ENCODE data around the gene GOLGA6C.
"Not testable (repeated sequence)": the region's sequence is repeated elsewhere in the genome, so short reads cannot be mapped to it uniquely, and the experiment has no call there.

GOLGA6C gene, protein sequence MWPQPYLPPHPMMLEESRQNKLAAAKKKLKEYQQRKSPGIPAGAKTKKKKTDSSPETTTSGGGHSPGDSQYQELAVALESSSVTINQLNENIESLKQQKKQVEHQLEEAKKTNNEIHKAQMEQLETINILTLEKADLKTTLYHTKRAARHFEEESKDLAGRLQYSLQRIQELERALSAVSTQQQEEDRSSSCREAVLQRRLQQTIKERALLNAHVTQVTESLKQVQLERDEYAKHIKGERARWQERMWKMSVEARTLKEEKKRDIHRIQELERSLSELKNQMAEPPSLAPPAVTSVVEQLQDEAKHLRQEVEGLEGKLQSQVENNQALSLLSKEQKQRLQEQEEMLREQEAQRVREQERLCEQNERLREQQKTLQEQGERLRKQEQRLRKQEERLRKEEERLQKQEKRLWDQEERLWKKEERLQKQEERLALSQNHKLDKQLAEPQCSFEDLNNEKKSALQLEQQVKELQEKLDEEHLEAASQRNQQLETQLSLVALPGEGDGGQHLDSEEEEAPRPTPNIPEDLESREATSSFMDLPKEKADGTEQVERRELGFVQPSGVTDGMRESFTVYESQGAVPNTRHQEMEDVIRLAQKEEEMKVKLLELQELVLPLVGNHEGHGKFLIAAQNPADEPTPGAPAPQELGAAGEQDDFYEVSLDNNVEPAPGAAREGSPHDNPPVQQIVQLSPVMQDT

DNA sequence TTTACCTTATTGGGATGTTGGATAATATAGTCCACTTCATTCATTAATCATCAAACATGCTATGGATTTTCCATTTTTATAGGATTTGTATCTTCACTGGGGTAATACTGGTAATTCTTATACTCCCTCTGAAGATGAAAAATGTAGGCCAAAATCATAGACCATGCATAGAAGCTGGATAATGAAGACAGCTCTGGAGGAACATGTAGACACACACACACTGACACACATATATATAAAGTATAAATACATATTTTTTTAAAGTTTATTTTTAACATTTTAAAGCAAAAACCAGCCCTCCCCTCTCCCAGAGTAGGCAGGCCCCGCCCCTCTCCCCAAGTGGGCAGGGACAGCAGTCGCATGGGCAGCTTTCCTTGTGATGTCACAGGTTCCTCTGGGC is at the start of gene GOLGA6C:
Gene GOLGA6C, plus strand, starts transcription at position 301 of the 400 bp plus-strand sequence. CDS start 265 bp downstream, outside the sequence.
- H3K4me3 ChIP-seq (ENCODE audit: low read depth, low read length); H3K27ac ChIP-seq (ENCODE audit: low read depth, low read length); H3K27me3 ChIP-seq (ENCODE audit: insufficient read depth, low read length); H3K36me3 ChIP-seq (ENCODE audit: insufficient read depth, low read length); H3K79me2 ChIP-seq (ENCODE audit: control insufficient read depth, insufficient read depth, low read length, unreplicated experiment); H2AFZ ChIP-seq (ENCODE audit: low read length, unreplicated experiment); H3K4me1 ChIP-seq (ENCODE audit: control insufficient read depth, insufficient read depth, low read length, unreplicated experiment): not testable (repeated sequence)

DNA sequence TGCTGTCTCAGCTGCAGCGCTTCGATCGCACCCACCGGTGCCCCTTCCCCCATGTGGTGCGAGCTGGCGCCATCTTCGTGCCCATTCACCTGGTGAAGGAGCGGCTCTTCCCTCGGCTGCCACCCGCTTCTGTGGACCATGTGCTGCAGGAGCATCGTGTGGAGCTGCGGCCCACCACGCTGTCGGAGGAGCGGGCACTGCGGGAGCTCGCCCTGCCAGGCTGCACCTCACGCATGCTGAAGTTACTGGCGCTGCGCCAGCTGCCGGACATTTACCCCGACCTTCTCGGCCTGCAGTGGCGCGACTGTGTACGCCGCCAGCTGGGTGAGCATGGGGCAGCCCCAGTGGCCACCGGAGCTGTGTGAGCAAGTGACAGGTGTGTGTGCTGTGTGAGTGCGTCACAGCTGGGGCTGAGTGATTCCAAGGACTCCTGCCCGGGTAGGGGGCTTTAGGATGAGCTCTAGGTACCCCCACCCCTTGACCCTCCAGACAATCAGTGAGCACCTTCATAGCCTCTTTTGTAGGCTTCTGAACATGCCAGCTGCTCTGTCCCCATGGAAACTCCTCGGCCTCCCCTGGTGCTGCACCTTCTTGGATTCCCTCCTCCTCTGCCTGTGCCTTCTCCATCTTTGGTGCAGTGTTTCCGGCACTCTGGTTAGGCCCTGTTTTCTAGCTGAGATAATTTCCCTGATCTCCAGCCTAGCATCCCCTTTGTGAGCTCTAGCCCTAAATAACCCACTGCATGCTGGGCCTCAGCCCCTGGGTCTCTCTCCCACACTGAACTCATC is 49.4 kb upstream of the GOLGA6C start:
- no peaks in the 10 kb centered on the region for H3K27me3 ChIP-seq (ENCODE audit: insufficient read depth, low read length)
- no peak overlapping the region for H3K27ac ChIP-seq (ENCODE audit: low read depth, low read length)
- H3K4me3 ChIP-seq (ENCODE audit: low read depth, low read length): no peak overlapping the region
- H3K4me1 ChIP-seq (ENCODE audit: control insufficient read depth, insufficient read depth, low read length, unreplicated experiment): peaks cover 19% of the 10 kb centered on the region
- no peak overlapping the region for H2AFZ ChIP-seq (ENCODE audit: low read length, unreplicated experiment)
- H3K36me3 ChIP-seq (ENCODE audit: insufficient read depth, low read length): peaks cover 9% of the 10 kb centered on the region; the same call in 1 of the 2 replicates
- H3K79me2 ChIP-seq (ENCODE audit: control insufficient read depth, insufficient read depth, low read length, unreplicated experiment): peaks cover 71% of the 10 kb centered on the region

DNA sequence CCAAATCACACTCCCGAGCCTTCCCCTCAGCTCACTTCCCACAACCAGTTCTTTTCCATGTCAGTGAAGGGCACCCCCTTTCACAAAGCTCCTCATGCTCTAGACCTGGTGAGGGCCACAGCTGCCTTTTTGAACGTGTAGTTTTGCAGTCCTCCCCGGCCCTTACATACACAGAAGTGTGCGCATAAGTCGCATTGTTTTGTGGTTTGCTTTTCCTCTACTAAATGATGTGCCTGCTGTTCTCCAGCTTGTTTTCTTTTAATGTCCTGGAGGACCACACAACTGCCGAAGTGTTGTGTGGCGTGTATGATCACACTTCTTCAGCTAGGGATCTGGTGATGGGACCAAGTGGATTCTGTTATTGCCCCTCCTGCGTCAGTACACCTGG is 48.9 kb upstream of the GOLGA6C start:
- Histone ChIP-seq H3K27me3 (ENCODE audit: insufficient read depth, low read length) (no peaks in the 10 kb centered on the region), H3K36me3 (ENCODE audit: insufficient read depth, low read length) (peaks cover 9% of the 10 kb centered on the region; the same call in 1 of the 2 replicates), H3K27ac (ENCODE audit: low read depth, low read length) (no peak overlapping the region), H3K4me3 (ENCODE audit: low read depth, low read length) (no peak overlapping the region), H3K79me2 (ENCODE audit: control insufficient read depth, insufficient read depth, low read length, unreplicated experiment) (peaks cover 66% of the 10 kb centered on the region), H2AFZ (ENCODE audit: low read length, unreplicated experiment) (no peak overlapping the region), H3K4me1 (ENCODE audit: control insufficient read depth, insufficient read depth, low read length, unreplicated experiment) (peaks cover 13% of the 10 kb centered on the region)

DNA sequence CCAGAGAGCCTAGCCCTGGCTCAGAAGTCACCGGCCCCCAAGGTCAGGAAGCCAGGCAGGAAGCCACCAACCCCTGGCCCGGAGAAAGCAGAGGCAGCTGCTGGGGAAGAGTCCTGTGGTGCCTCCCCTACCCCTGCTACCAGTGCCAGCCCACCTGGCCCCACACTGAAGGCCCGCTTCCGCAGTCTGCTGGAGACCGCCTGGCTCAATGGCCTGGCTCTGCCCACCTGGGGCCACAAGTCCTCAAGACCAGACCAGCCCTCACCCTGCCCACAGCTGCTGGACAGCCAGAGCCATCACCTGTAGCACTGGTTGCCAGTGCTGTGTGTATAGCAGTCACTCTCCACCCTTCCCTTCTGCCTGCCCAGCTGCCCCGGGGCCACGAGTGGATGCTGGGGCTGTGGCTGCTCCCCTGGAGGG is 47.3 kb upstream of the GOLGA6C start:
- Histone ChIP-seq H3K4me3 (ENCODE audit: low read depth, low read length) (no peak overlapping the region), H3K27ac (ENCODE audit: low read depth, low read length) (no peak overlapping the region), H2AFZ (ENCODE audit: low read length, unreplicated experiment) (no peak overlapping the region), H3K36me3 (ENCODE audit: insufficient read depth, low read length) (peaks cover 9% of the 10 kb centered on the region; the same call in 1 of the 2 replicates), H3K79me2 (ENCODE audit: control insufficient read depth, insufficient read depth, low read length, unreplicated experiment) (peaks cover 51% of the 10 kb centered on the region), H3K27me3 (ENCODE audit: insufficient read depth, low read length) (no peaks in the 10 kb centered on the region), H3K4me1 (ENCODE audit: control insufficient read depth, insufficient read depth, low read length, unreplicated experiment) (peaks cover 7% of the 10 kb centered on the region)

DNA sequence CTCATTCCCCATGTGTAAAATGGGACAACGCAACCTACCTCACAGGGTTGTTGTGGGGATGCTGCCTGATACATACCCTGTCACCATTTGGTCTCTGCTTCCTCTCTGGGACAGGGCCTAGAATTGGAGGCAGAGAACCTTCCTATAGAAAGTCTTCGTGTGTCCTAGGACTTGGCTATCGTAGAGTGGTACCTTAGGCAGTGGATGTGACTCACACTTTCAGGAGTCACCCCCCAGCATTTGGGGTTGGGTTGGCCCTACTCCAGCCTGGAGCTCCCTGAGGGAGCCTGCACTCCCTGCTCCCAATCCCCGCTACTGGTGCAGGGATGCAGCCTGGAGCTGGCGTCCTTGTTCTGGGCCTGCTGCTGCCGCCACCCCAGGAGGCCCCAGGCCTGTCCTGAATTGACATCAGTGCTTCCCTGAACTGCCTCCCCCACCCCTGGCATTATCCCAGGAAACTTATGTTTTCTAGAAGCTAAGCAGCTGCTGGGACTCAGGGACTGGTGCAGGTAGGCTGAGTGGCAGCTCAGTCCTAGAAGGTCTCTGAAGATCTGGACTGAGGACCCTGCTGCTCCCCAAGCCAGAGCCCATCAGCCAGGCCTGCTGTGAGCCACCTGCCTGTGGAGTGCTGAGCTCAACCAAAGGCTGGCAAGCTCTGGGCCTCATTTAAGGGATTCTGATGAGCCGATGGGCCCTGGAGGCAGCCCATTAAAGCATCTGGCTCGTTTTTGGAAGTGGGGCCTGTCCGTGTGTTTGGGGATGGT is 46.5 kb upstream of the GOLGA6C start:
- Histone ChIP-seq H3K27ac (ENCODE audit: low read depth, low read length) (no peak overlapping the region), H3K4me3 (ENCODE audit: low read depth, low read length) (no peak overlapping the region), H3K27me3 (ENCODE audit: insufficient read depth, low read length) (no peaks in the 10 kb centered on the region), H3K4me1 (ENCODE audit: control insufficient read depth, insufficient read depth, low read length, unreplicated experiment) (peaks cover 7% of the 10 kb centered on the region), H2AFZ (ENCODE audit: low read length, unreplicated experiment) (no peak overlapping the region), H3K36me3 (ENCODE audit: insufficient read depth, low read length) (peaks cover 9% of the 10 kb centered on the region; the same call in 1 of the 2 replicates), H3K79me2 (ENCODE audit: control insufficient read depth, insufficient read depth, low read length, unreplicated experiment) (peaks cover 43% of the 10 kb centered on the region)

DNA sequence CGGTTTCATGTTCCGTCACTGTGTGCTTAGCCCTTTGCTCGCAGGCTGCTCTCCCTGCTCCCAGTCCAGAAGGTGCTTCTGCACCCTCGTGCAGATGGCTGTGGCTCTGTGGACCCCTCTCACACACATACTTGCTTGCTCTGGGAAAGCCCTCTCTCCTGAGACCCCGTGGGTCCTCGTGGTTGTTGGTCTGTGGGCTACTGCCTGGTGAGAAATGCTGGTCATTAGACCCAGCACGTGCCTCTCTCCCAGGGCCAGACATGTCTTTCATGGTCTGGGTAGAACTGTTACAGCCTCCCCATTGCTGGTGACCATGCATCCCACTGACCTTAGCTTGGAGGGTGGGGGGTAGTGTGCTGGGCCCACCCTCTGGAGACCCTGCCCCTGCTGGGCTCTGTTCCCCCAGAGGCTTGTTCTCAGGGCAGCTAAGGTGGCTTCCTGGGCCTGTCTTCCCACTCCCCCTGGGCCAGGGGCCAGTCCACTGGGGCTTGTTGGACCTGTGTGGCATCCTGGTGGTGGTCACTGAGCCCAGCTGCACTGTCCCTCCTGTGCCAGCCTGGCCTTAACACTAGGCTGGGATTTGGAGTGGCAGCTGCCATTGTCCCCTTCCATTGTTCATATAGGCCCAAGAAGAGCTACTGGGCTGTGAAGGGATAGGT is 45.8 kb upstream of the GOLGA6C start:
- Histone ChIP-seq H3K4me1 (ENCODE audit: control insufficient read depth, insufficient read depth, low read length, unreplicated experiment) (peaks cover 7% of the 10 kb centered on the region), H3K36me3 (ENCODE audit: insufficient read depth, low read length) (peaks cover 9% of the 10 kb centered on the region; the same call in 1 of the 2 replicates), H3K79me2 (ENCODE audit: control insufficient read depth, insufficient read depth, low read length, unreplicated experiment) (peaks cover 37% of the 10 kb centered on the region)

DNA sequence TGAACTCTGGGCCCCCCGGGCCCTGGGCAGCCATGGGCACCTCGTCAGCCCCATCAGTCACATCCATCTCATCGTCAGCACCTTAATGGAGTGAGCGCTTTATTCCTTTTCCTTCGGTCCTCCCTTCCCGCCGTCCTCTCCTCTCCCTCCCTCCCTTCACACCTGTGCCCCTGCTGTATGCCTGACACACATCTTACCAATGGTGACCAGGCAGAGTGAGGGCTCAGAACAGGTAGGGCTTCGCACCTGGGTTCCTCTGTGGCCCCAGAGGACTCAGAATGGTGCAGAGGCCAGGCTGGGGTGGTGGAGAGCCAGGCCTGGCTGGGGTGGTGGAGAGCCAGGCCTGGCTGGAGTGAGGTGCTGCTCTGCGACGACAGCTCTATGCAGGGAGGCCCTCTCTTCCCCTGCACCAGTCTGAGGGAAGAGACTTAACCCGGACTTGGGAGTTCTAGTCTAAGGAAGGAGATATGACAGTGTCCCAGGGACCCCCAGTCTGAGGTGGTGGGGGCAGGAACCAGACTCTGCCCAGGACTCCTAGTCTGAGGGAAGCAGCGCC is 44.8 kb upstream of the GOLGA6C start:
- no peaks in the 10 kb centered on the region for H3K27me3 ChIP-seq (ENCODE audit: insufficient read depth, low read length)
- H3K36me3 ChIP-seq (ENCODE audit: insufficient read depth, low read length): peaks cover 9% of the 10 kb centered on the region; the same call in 1 of the 2 replicates

More for the DNA sequence above, 45.8 kb upstream of the GOLGA6C start:
- no peaks in the 10 kb centered on the region for H3K27me3 ChIP-seq (ENCODE audit: insufficient read depth, low read length)
- H3K27ac ChIP-seq (ENCODE audit: low read depth, low read length): no peak overlapping the region
- no peak overlapping the region for H2AFZ ChIP-seq (ENCODE audit: low read length, unreplicated experiment)
- no peak overlapping the region for H3K4me3 ChIP-seq (ENCODE audit: low read depth, low read length)

DNA sequence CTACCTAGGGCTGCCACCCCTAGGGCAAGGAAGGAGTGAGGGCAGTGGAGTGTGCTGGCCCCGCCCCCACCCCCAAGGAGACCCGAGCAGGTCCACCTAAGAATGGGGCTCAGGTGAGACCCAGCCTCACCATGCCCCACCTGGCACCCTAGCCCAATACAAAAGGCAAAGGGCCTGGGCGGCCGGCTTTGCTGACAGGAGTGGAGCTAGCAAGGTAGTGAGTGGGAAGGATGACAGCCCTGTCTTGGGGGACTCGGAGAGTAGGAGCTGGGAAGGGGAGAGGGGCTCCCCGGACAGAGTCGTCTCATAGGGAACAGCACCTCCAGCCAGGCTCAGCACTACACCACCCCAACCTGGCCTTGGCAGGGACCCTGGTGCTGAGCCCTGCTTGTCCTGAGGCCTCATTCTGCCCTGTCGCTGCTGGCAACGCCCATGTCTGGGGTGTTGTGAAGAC is 44.3 kb upstream of the GOLGA6C start:
- H2AFZ ChIP-seq (ENCODE audit: low read length, unreplicated experiment): no peak overlapping the region
- no peaks in the 10 kb centered on the region for H3K27me3 ChIP-seq (ENCODE audit: insufficient read depth, low read length)
- peaks cover 22% of the 10 kb centered on the region for H3K79me2 ChIP-seq (ENCODE audit: control insufficient read depth, insufficient read depth, low read length, unreplicated experiment)
- no peak overlapping the region for H3K4me3 ChIP-seq (ENCODE audit: low read depth, low read length)
- no peak overlapping the region for H3K27ac ChIP-seq (ENCODE audit: low read depth, low read length)
- H3K4me1 ChIP-seq (ENCODE audit: control insufficient read depth, insufficient read depth, low read length, unreplicated experiment): peaks cover 7% of the 10 kb centered on the region
- peaks cover 6% of the 10 kb centered on the region; the same call in 1 of the 2 replicates for H3K36me3 ChIP-seq (ENCODE audit: insufficient read depth, low read length)

More for the DNA sequence above, 44.8 kb upstream of the GOLGA6C start:
- Histone ChIP-seq H3K4me1 (ENCODE audit: control insufficient read depth, insufficient read depth, low read length, unreplicated experiment) (peaks cover 7% of the 10 kb centered on the region), H3K79me2 (ENCODE audit: control insufficient read depth, insufficient read depth, low read length, unreplicated experiment) (peaks cover 28% of the 10 kb centered on the region), H2AFZ (ENCODE audit: low read length, unreplicated experiment) (no peak overlapping the region), H3K27ac (ENCODE audit: low read depth, low read length) (no peak overlapping the region), H3K4me3 (ENCODE audit: low read depth, low read length) (no peak overlapping the region)

DNA sequence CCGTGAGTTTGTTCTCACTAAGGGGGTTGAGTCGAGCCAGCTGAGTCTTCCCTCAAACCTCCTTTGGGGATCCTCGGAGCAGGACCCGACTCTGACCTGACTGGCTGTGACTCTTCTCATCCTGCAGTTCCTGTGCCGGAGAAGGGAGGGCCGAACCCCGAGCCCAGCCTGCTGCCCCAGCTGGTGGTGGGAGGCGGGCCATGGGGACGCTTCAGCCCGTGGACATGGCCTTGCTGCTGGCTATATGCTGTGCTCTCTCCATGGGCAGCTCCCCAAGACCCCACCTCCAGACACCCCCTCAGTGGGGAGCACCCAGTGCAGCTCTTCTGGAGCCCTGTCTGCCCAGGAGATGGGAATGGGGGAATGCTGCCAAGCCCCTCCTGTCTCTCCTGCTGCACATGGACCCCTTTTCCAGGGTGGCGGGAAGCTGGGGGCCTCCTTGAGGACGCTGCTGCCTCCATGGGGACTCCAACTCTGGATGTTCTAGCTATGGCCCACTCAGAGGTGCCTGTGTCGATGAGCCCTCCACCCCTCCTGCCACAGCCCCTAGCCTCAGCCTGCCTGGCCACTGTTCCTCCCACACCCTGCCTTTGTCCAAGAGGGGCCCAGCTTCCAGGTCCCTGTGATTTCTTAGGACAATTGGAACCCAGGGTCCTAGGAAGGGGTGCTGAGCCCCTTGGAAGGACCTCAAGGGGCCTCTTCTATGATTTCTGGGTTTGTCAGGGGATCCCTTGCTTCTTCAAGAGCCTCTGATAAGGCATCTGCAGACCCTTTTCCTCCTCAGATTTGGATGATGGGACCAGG is 43.6 kb upstream of the GOLGA6C start:
- Histone ChIP-seq H3K79me2 (ENCODE audit: control insufficient read depth, insufficient read depth, low read length, unreplicated experiment) (peaks cover 15% of the 10 kb centered on the region), H3K4me3 (ENCODE audit: low read depth, low read length) (no peak overlapping the region), H3K36me3 (ENCODE audit: insufficient read depth, low read length) (peaks cover 6% of the 10 kb centered on the region; the same call in 1 of the 2 replicates), H3K4me1 (ENCODE audit: control insufficient read depth, insufficient read depth, low read length, unreplicated experiment) (peaks cover 7% of the 10 kb centered on the region), H3K27ac (ENCODE audit: low read depth, low read length) (no peak overlapping the region), H2AFZ (ENCODE audit: low read length, unreplicated experiment) (no peak overlapping the region), H3K27me3 (ENCODE audit: insufficient read depth, low read length) (no peaks in the 10 kb centered on the region)
